Smooth muscle cell of the brain vasculature (primary cell): Measurements from ENCODE around the gene PEAK1.
"Not testable (repeated sequence)": the region's sequence is repeated elsewhere in the genome, so short reads cannot be mapped to it uniquely, and the experiment has no call there.

Source experiments
- DNase-seq: peaks from one replicate; pipeline ENCODE4 v3.0.0-alpha.2; 2012; ENCODE audit warnings: low read depth, low spot score

The PEAK1 gene

GRCh38 chr15:77181305-77182074, 238.4 kb downstream of the PEAK1 start:
- no peak for DNase-seq

GRCh38 chr15:77180757-77181156, 239.1 kb downstream of the PEAK1 start:
- no peak for DNase-seq

- DNase-seq = no peak
Observed at GRCh38 chr15:77180270-77180669, 239.6 kb downstream of the PEAK1 start.

- no peak for DNase-seq
Observed at GRCh38 chr15:77179541-77179998, 240.3 kb downstream of the PEAK1 start.

GRCh38 chr15:77178411-77178810, 241.5 kb downstream of the PEAK1 start:
- no peak for DNase-seq

GRCh38 chr15:77176148-77176547, 243.8 kb downstream of the PEAK1 start:
- DNase-seq = not testable (repeated sequence)

- DNase-seq = no peak
Observed at GRCh38 chr15:77173487-77173886, 246.4 kb downstream of the PEAK1 start.

- no peak for DNase-seq
Observed at GRCh38 chr15:77171221-77171967, 248.5 kb downstream of the PEAK1 start.

- no peak for DNase-seq
Observed at GRCh38 chr15:77168616-77169015, 251.3 kb downstream of the PEAK1 start.

- DNase-seq = no peak
Observed at GRCh38 chr15:77168141-77168540, 251.8 kb downstream of the PEAK1 start.

GRCh38 chr15:77167406-77167805, 252.5 kb downstream of the PEAK1 start:
- DNase-seq = no peak

- no peak for DNase-seq
Observed at GRCh38 chr15:77163781-77164384, 256.0 kb downstream of the PEAK1 start.

- no peak for DNase-seq
Observed at GRCh38 chr15:77162872-77163633, 256.9 kb downstream of the PEAK1 start.

GRCh38 chr15:77160562-77161478, 259.1 kb downstream of the PEAK1 start:
- no peak for DNase-seq

- not testable (repeated sequence) for DNase-seq
Observed at GRCh38 chr15:77156000-77156399, 263.9 kb downstream of the PEAK1 start.

GRCh38 chr15:77148191-77148590, 271.7 kb downstream of the PEAK1 start:
- no peak for DNase-seq

- no peak for DNase-seq
Observed at GRCh38 chr15:77145370-77145769, 274.5 kb downstream of the PEAK1 start.

- DNase-seq = peak; percentile 77
Observed at GRCh38 chr15:77144492-77145070, 275.3 kb downstream of the PEAK1 start.

- DNase-seq = peak; percentile 7
Observed at GRCh38 chr15:77144026-77144425, 275.9 kb downstream of the PEAK1 start.

GRCh38 chr15:77143616-77144015, 276.3 kb downstream of the PEAK1 start:
- DNase-seq = no peak
